ENCODE results near the gene SCAMP4. TPM values are rescaled to one million over a fixed set of nuclear protein-coding genes. Genes with fewer than 3 reads are reported as not detected.

Gene SCAMP4
- polyA plus RNA-seq (2011; rRNA removed) (6.2 and 13.2 TPM in 2 replicates), polyA minus RNA-seq (2011; rRNA and poly(A)+ RNA removed) (10.5 and 13.8 TPM in 2 replicates)

GRCh38 chr19:1905110-1905862, at the start of gene SCAMP4, which contains the start of gene ADAT3:
Gene SCAMP4, plus strand, starts transcription at chr19:1905399. Its CDS starts 9,621 bp downstream, at chr19:1915020.
Gene ADAT3, plus strand, starts transcription at chr19:1905399. Its CDS starts 6,649 bp downstream, at chr19:1912048.
- H3K27me3 ChIP-seq (ENCODE audit: control insufficient read depth, insufficient read depth, low read length): no peaks in the 10 kb centered on the region
- peak; percentile 92 for DNase-seq (ENCODE audit: low read depth)
- ChIA-PET CTCF (interaction anchor here (0.6 to 1.2 kb wide), 2 partner anchors 20 to 40 kb away, joined by 3 to 4 read pairs; no protein-coding TSS in a partner anchor), POLR2A (no interaction called here)
- peak within 1 kb of the TSS; percentile 66 for H3K4me3 ChIP-seq (ENCODE audit: low read depth, low read length)
- TF ChIP-seq CTCF (IDR thresholded peaks at IDR 0.05; ENCODE audit: insufficient read depth, low read depth, low read length): no peak
- H3K36me3 ChIP-seq (ENCODE audit: control insufficient read depth, insufficient read depth, low read length): no peaks in the 10 kb centered on the region

- ChIA-PET CTCF (interaction anchor here (1.5 to 3.9 kb wide), 4 partner anchors 9 to 30 kb away, joined by 3 to 24 read pairs (median 7); no protein-coding TSS in a partner anchor), POLR2A (no interaction called here)
- no peak for TF ChIP-seq CTCF (IDR thresholded peaks at IDR 0.05; ENCODE audit: insufficient read depth, low read depth, low read length)
- Histone ChIP-seq H3K4me3 (ENCODE audit: low read depth, low read length) (peak overlapping the region; percentile 48), H3K27me3 (ENCODE audit: control insufficient read depth, insufficient read depth, low read length) (no peaks in the 10 kb centered on the region), H3K36me3 (ENCODE audit: control insufficient read depth, insufficient read depth, low read length) (peaks cover 1% of the 10 kb centered on the region)
- no peak for DNase-seq (ENCODE audit: low read depth)
Measured at GRCh38 chr19:1855828-1856255, 49.4 kb upstream of the SCAMP4 start.

GRCh38 chr19:1856345-1856697, 48.9 kb upstream of the SCAMP4 start:
- no peak for TF ChIP-seq CTCF (IDR thresholded peaks at IDR 0.05; ENCODE audit: insufficient read depth, low read depth, low read length)
- Histone ChIP-seq H3K36me3 (ENCODE audit: control insufficient read depth, insufficient read depth, low read length) (peaks cover 1% of the 10 kb centered on the region), H3K4me3 (ENCODE audit: low read depth, low read length) (peak overlapping the region; percentile 48), H3K27me3 (ENCODE audit: control insufficient read depth, insufficient read depth, low read length) (no peaks in the 10 kb centered on the region)
- no peak for DNase-seq (ENCODE audit: low read depth)
- POLR2A ChIA-PET: no interaction called here
- CTCF ChIA-PET: interaction anchor here (1.1 to 3.9 kb wide), 4 partner anchors 10 to 41 kb away, joined by 4 to 24 read pairs (median 6); no protein-coding TSS in a partner anchor

- peak overlapping the region; percentile 48 for H3K4me3 ChIP-seq (ENCODE audit: low read depth, low read length)
- H3K36me3 ChIP-seq (ENCODE audit: control insufficient read depth, insufficient read depth, low read length): peaks cover 1% of the 10 kb centered on the region; the same call in 1 of the 2 replicates
- ChIA-PET POLR2A (interaction anchor here (0.6 kb wide), 2 partner anchors 282 to 582 kb away, joined by 3 to 5 read pairs; partner anchors contain the start of gene FAM174C), CTCF (interaction anchor here (0.6 to 3.9 kb wide), 7 partner anchors 8 to 338 kb away, joined by 3 to 24 read pairs (median 4); no protein-coding TSS in a partner anchor)
- H3K27me3 ChIP-seq (ENCODE audit: control insufficient read depth, insufficient read depth, low read length): no peaks in the 10 kb centered on the region
- DNase-seq (ENCODE audit: low read depth): peak; percentile 24
- no peak for TF ChIP-seq CTCF (IDR thresholded peaks at IDR 0.05; ENCODE audit: insufficient read depth, low read depth, low read length)
Measured at GRCh38 chr19:1856698-1857603, 48.2 kb upstream of the SCAMP4 start.
